Measurements from ENCODE around the gene TAB3.

The TAB3 gene

GRCh38 chrX:30889147-30890140 lies at the start of gene TAB3:
Gene TAB3 (minus strand): TSS chrX:30889254. CDS start chrX:30859588, 29,666 bp downstream.
- DNase-seq (ENCODE audit: low read depth, low spot score), result peak; percentile 91

GRCh38 chrX:30938295-30938694 lies 49.2 kb upstream of the TAB3 start:
- no peak for DNase-seq (ENCODE audit: low read depth, low spot score)

- no peak for DNase-seq (ENCODE audit: low read depth, low spot score)
Observed at GRCh38 chrX:30935985-30936384, 46.9 kb upstream of the TAB3 start.

GRCh38 chrX:30931920-30932319 lies 42.9 kb upstream of the TAB3 start:
- no peak for DNase-seq (ENCODE audit: low read depth, low spot score)

GRCh38 chrX:30930679-30931078 lies 41.6 kb upstream of the TAB3 start:
- no peak for DNase-seq (ENCODE audit: low read depth, low spot score)

GRCh38 chrX:30930143-30930542 lies 41.1 kb upstream of the TAB3 start:
- DNase-seq (ENCODE audit: low read depth, low spot score), result no peak

- DNase-seq (ENCODE audit: low read depth, low spot score), result no peak
Observed at GRCh38 chrX:30920271-30920670, 31.2 kb upstream of the TAB3 start.

- no peak for DNase-seq (ENCODE audit: low read depth, low spot score)
Observed at GRCh38 chrX:30918480-30918879, 29.4 kb upstream of the TAB3 start.

GRCh38 chrX:30913492-30913891 lies 24.4 kb upstream of the TAB3 start:
- DNase-seq (ENCODE audit: low read depth, low spot score), result no peak

GRCh38 chrX:30910124-30910860 lies 21.2 kb upstream of the TAB3 start:
- DNase-seq (ENCODE audit: low read depth, low spot score), result no peak

GRCh38 chrX:30906726-30907125 lies 17.7 kb upstream of the TAB3 start:
- no peak for DNase-seq (ENCODE audit: low read depth, low spot score)

GRCh38 chrX:30905321-30905720 lies 16.3 kb upstream of the TAB3 start:
- no peak for DNase-seq (ENCODE audit: low read depth, low spot score)

- no peak for DNase-seq (ENCODE audit: low read depth, low spot score)
Observed at GRCh38 chrX:30904632-30905031, 15.6 kb upstream of the TAB3 start.

- DNase-seq (ENCODE audit: low read depth, low spot score), result no peak
Observed at GRCh38 chrX:30904186-30904585, 15.1 kb upstream of the TAB3 start.

- no peak for DNase-seq (ENCODE audit: low read depth, low spot score)
Observed at GRCh38 chrX:30900227-30900626, 11.2 kb upstream of the TAB3 start.

GRCh38 chrX:30898886-30899285 lies 9.8 kb upstream of the TAB3 start:
- DNase-seq (ENCODE audit: low read depth, low spot score), result no peak

GRCh38 chrX:30895370-30895769 lies 6.3 kb upstream of the TAB3 start:
- DNase-seq (ENCODE audit: low read depth, low spot score), result no peak

- DNase-seq (ENCODE audit: low read depth, low spot score), result no peak
Observed at GRCh38 chrX:30893206-30893605, 4.2 kb upstream of the TAB3 start.

GRCh38 chrX:30892591-30892990 lies 3.5 kb upstream of the TAB3 start:
- DNase-seq (ENCODE audit: low read depth, low spot score), result no peak

- no peak for DNase-seq (ENCODE audit: low read depth, low spot score)
Observed at GRCh38 chrX:30888526-30889146, 418 bp downstream of the TAB3 start.

- DNase-seq (ENCODE audit: low read depth, low spot score), result no peak
Observed at GRCh38 chrX:30887721-30888120, 1.3 kb downstream of the TAB3 start.

GRCh38 chrX:30887288-30887687 lies 1.8 kb downstream of the TAB3 start:
- no peak for DNase-seq (ENCODE audit: low read depth, low spot score)

Measured in brain pericyte (primary cell).